Hematopoietic multipotent progenitor cell (in vitro differentiated cells): Measurements from ENCODE around the gene THRB. TPM values are rescaled to one million over a fixed set of nuclear protein-coding genes. Genes with fewer than 3 reads are reported as not detected.
A peak's percentile ranks its signal among the peaks of the same experiment; 100 is the strongest.

Experiments used
- DNase-seq, 3 donors: peaks; one replicate each; pipeline ENCODE4 v3.0.0-alpha.2; 2011 to 2015; ENCODE audit warnings: low read depth in 2 of 3, low spot score in 2 of 3
- total RNA-seq: library from RNA; depleted of rRNA; stranded (reverse); fragments of >200 nt; gene quantifications from one replicate; pipeline ENCODE4 v1.2.3, GENCODE V29; 2012

THRB gene
- total RNA-seq, 1 donor: 5.7 TPM

- no peak for DNase-seq
Observed at GRCh38 chr3:24387493-24387892, 107.2 kb downstream of the THRB start.

GRCh38 chr3:24387000-24387399 lies 107.7 kb downstream of the THRB start:
- no peak for DNase-seq

GRCh38 chr3:24386458-24386857 lies 108.2 kb downstream of the THRB start:
- DNase-seq: no peak

- DNase-seq: no peak
Observed at GRCh38 chr3:24385012-24385615, 109.5 kb downstream of the THRB start.

- no peak for DNase-seq
Observed at GRCh38 chr3:24382647-24383046, 112.0 kb downstream of the THRB start.

- no peak for DNase-seq
Observed at GRCh38 chr3:24379936-24380335, 114.7 kb downstream of the THRB start.

- DNase-seq: no peak
Observed at GRCh38 chr3:24378313-24378712, 116.3 kb downstream of the THRB start.

GRCh38 chr3:24377218-24377993 lies 117.2 kb downstream of the THRB start:
- DNase-seq: no peak

GRCh38 chr3:24375947-24376384 lies 118.7 kb downstream of the THRB start:
- DNase-seq: no peak

GRCh38 chr3:24374801-24375200 lies 119.8 kb downstream of the THRB start:
- no peak for DNase-seq

- no peak for DNase-seq
Observed at GRCh38 chr3:24373198-24373959, 121.3 kb downstream of the THRB start.

GRCh38 chr3:24372559-24373197 lies 122.0 kb downstream of the THRB start:
- no peak for DNase-seq

GRCh38 chr3:24370352-24371090 lies 124.1 kb downstream of the THRB start:
- DNase-seq: no peak

GRCh38 chr3:24368605-24369004 lies 126.0 kb downstream of the THRB start:
- DNase-seq: no peak

GRCh38 chr3:24367664-24368264 lies 126.9 kb downstream of the THRB start:
- no peak for DNase-seq

GRCh38 chr3:24367216-24367615 lies 127.4 kb downstream of the THRB start:
- DNase-seq: no peak

GRCh38 chr3:24365168-24365567 lies 129.5 kb downstream of the THRB start:
- peak in 2 of 3 donors; percentile 74 to 77 for DNase-seq

GRCh38 chr3:24364359-24364758 lies 130.3 kb downstream of the THRB start:
- no peak for DNase-seq

- no peak for DNase-seq
Observed at GRCh38 chr3:24363242-24363641, 131.4 kb downstream of the THRB start.

GRCh38 chr3:24361623-24362022 lies 133.0 kb downstream of the THRB start:
- DNase-seq: no peak
